DOHH2 (cell line): ENCODE measurements around the gene HTN3.

Source experiments
- EZH2phosphoT487 ChIP-seq: fragments of 200-600 bp; sonication (generic); IDR thresholded peaks from 2 replicates; pipeline ENCODE4 v1.6.1; 2017; ENCODE audit warnings: borderline replicate concordance, mild to moderate bottlenecking, antibody characterized with exemption, low read length, moderate library complexity, mixed read lengths
- TF ChIP-seq, protein P1 (sequence below): fragments of 200-600 bp; sonication (generic); IDR thresholded peaks from one replicate; pipeline ENCODE4 v1.5.1; 2014; ENCODE audit warnings: antibody characterized with exemption, mild to moderate bottlenecking, low read depth, low read length; ENCODE audit not compliant: poor library complexity, severe bottlenecking

GRCh38 chr4:70023218-70023617 is 5.0 kb upstream of the HTN3 start:
- TF ChIP-seq, protein P1, sequence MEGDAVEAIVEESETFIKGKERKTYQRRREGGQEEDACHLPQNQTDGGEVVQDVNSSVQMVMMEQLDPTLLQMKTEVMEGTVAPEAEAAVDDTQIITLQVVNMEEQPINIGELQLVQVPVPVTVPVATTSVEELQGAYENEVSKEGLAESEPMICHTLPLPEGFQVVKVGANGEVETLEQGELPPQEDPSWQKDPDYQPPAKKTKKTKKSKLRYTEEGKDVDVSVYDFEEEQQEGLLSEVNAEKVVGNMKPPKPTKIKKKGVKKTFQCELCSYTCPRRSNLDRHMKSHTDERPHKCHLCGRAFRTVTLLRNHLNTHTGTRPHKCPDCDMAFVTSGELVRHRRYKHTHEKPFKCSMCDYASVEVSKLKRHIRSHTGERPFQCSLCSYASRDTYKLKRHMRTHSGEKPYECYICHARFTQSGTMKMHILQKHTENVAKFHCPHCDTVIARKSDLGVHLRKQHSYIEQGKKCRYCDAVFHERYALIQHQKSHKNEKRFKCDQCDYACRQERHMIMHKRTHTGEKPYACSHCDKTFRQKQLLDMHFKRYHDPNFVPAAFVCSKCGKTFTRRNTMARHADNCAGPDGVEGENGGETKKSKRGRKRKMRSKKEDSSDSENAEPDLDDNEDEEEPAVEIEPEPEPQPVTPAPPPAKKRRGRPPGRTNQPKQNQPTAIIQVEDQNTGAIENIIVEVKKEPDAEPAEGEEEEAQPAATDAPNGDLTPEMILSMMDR = no peak
- TF ChIP-seq EZH2phosphoT487 = no peak
